BJ (cell line): ENCODE results near the gene LYZL2. TPM values are rescaled to one million over a fixed set of nuclear protein-coding genes. Genes with fewer than 3 reads are reported as not detected.

Experiments
- CTCF ChIA-PET: fragments of 350-600 bp; formaldehyde crosslinking; extraction: SDS; loops from one replicate; lab custom pipeline; 2021; ENCODE audit warnings: antibody characterized with exemption, inconsistent platforms; lab: Yijun Ruan, JAX
- POLR2A ChIA-PET: fragments of 300-600 bp; sonication (Branson Sonifier 250); formaldehyde crosslinking; extraction: SDS; loops from one replicate; lab custom pipeline; 2021; ENCODE audit warnings: antibody characterized with exemption; lab: Charles Lee
- DNase-seq: peaks from one replicate; pipeline ENCODE4 v3.0.0-alpha.2; 2011; ENCODE audit warnings: low read depth
- H3K27me3 ChIP-seq: 2 replicates; pipeline ENCODE4 v1.6.0; 2011; ENCODE audit warnings: low read length; ENCODE audit not compliant: control insufficient read depth, insufficient read depth
- H3K36me3 ChIP-seq: 2 replicates; pipeline ENCODE4 v1.5.1; 2011; ENCODE audit warnings: low read length; ENCODE audit not compliant: control insufficient read depth, insufficient read depth
- H3K4me3 ChIP-seq: 2 replicates; pipeline ENCODE4 v1.5.1; 2011; ENCODE audit warnings: low read depth, mild to moderate bottlenecking, control low read depth, low read length
- CTCF ChIP-seq: IDR thresholded peaks from 2 replicates; pipeline ENCODE4 v1.5.1; 2011; ENCODE audit warnings: low read depth, mild to moderate bottlenecking, control low read depth, inconsistent platforms, low read length, moderate library complexity; ENCODE audit not compliant: insufficient read depth
- polyA plus RNA-seq: library from polyadenylated mRNA; depleted of rRNA; stranded (reverse); fragments of >200 nt; gene quantifications from 2 replicates; pipeline ENCODE4 v1.2.3, GENCODE V29; 2011

Gene LYZL2
- polyA plus RNA-seq, 1 experiment = not detected

- no peak for TF ChIP-seq CTCF
- CTCF ChIA-PET = interaction anchor here (3.9 to 5.9 kb wide), 2 partner anchors 52 to 194 kb away, joined by 13 to 104 read pairs; no protein-coding TSS in a partner anchor
- Histone ChIP-seq H3K27me3 (peaks cover 5% of the 10 kb centered on the region), H3K4me3 (no peak overlapping the region), H3K36me3 (no peaks in the 10 kb centered on the region)
- no peak for DNase-seq
- POLR2A ChIA-PET = no interaction called here
Measured at GRCh38 chr10:30587522-30588031, 42.0 kb downstream of the LYZL2 start.

GRCh38 chr10:30586828-30587227 is 42.7 kb downstream of the LYZL2 start:
- Histone ChIP-seq H3K4me3 (no peak overlapping the region), H3K27me3 (peaks cover 5% of the 10 kb centered on the region), H3K36me3 (no peaks in the 10 kb centered on the region)
- ChIA-PET CTCF (interaction anchor here (1.1 to 3.9 kb wide), 2 partner anchors 53 to 194 kb away, joined by 6 to 13 read pairs; no protein-coding TSS in a partner anchor), POLR2A (no interaction called here)
- no peak for TF ChIP-seq CTCF
- no peak for DNase-seq

GRCh38 chr10:30583778-30584415 is 45.7 kb downstream of the LYZL2 start:
- Histone ChIP-seq H3K4me3 (peak overlapping the region; percentile 28; the same call in 1 of the 2 replicates), H3K27me3 (peaks cover 3% of the 10 kb centered on the region), H3K36me3 (no peaks in the 10 kb centered on the region)
- DNase-seq = no peak
- no peak for TF ChIP-seq CTCF
- ChIA-PET POLR2A (no interaction called here), CTCF (interaction anchor here (0.6 to 5.4 kb wide), 14 partner anchors 9 to 586 kb away, joined by 3 to 51 read pairs (median 4); no protein-coding TSS in a partner anchor)

- H3K27me3 ChIP-seq = no peaks in the 10 kb centered on the region
- no peaks in the 10 kb centered on the region for H3K36me3 ChIP-seq
- CTCF ChIA-PET = interaction anchor here (0.5 to 5.4 kb wide), 27 partner anchors 9 to 584 kb away, joined by 3 to 51 read pairs (median 4); no protein-coding TSS in a partner anchor
- DNase-seq = no peak
- TF ChIP-seq CTCF = peak; percentile 82
- H3K4me3 ChIP-seq = no peak overlapping the region
- POLR2A ChIA-PET = interaction anchor here (0.6 kb wide), 1 partner anchor 1095 kb away, joined by 5 read pairs; no protein-coding TSS in a partner anchor
Measured at GRCh38 chr10:30581779-30582380, 47.7 kb downstream of the LYZL2 start.

- ChIA-PET CTCF (interaction anchor here (1.2 to 5.4 kb wide), 7 partner anchors 10 to 190 kb away, joined by 3 to 51 read pairs (median 14); no protein-coding TSS in a partner anchor), POLR2A (interaction anchor here (0.6 kb wide), 1 partner anchor 230 kb away, joined by 3 read pairs; no protein-coding TSS in a partner anchor)
- H3K4me3 ChIP-seq = no peak overlapping the region
- H3K27me3 ChIP-seq = peaks cover under 1% of the 10 kb centered on the region; the same call in 1 of the 2 replicates
- no peaks in the 10 kb centered on the region for H3K36me3 ChIP-seq
- no peak for DNase-seq
- TF ChIP-seq CTCF = no peak
Measured at GRCh38 chr10:30580676-30581075, 48.9 kb downstream of the LYZL2 start.
